Pancreas (tissue), 10 donors: ENCODE data around the gene NGRN. TPM values are rescaled to one million over a fixed set of nuclear protein-coding genes. Genes with fewer than 3 reads are reported as not detected.
A peak's percentile ranks its signal among the peaks of the same experiment; 100 is the strongest.
"Not testable (repeated sequence)": the region's sequence is repeated elsewhere in the genome, so short reads cannot be mapped to it uniquely, and the experiment has no call there.

Experiments
- ATAC-seq, 4 donors: fragments of 200-7000 bp; cut with Tn5 transposase; one replicate each; pipeline versions ENCODE4 v1.8.0 to v1.9.1; 2020; ENCODE audit warnings: mild to moderate bottlenecking in 4 of 4, moderate library complexity in 4 of 4
- DNase-seq, 6 donors: peaks; one replicate each; pipeline ENCODE4 v3.0.0-alpha.2; 2020
- FAIRE-seq: peaks from 2 replicates; lab custom pipeline; 2012; peaks lifted over from hg19 to GRCh38; lab: Jason Lieb, UNC
- H3K27ac ChIP-seq, 4 donors: fragments of 200-600 bp; sonication (generic); 1 replicate in 3 of 4; 2 replicates in 1 of 4; pipeline versions ENCODE4 v1.5.0 to v1.8.0; 2020
- H3K27me3 ChIP-seq, 4 donors: fragments of 200-600 bp; one replicate each; pipeline ENCODE4 v1.8.0; 2021
- H3K36me3 ChIP-seq, 3 donors: fragments of 200-600 bp; sonication (generic) in 1 of 3; one replicate each; pipeline versions ENCODE4 v1.5.0 to v1.8.0; 2020 to 2021
- H3K4me1 ChIP-seq, 3 donors: fragments of 200-600 bp; one replicate each; pipeline ENCODE4 v1.8.0; 2021
- H3K4me3 ChIP-seq, 4 donors: fragments of 200-600 bp; sonication (generic) in 2 of 4; one replicate each; pipeline versions ENCODE4 v1.5.0 to v1.8.0; 2020 to 2021
- H3K9me3 ChIP-seq, 4 donors: fragments of 200-600 bp; one replicate each; pipeline ENCODE4 v1.8.0; 2021
- CTCF ChIP-seq, 4 donors: fragments of 200-600 bp; sonication (generic) in 3 of 4; IDR thresholded peaks; one replicate each; pipeline versions ENCODE4 v1.5.0 to v1.8.0; 2021; ENCODE audit warnings: antibody characterized with exemption in 4 of 4
- WGBS, 2 donors: extraction: QIAGEN DNeasy Blood & Tissue Kit; methylation state at CpG; one replicate each; pipeline ENCODE4 v1.1.7; 2013; 5-methylcytosine and 5-hydroxymethylcytosine counted together
- intact Hi-C, 3 donors: fragments of 100-400 bp; cut with DNase I; formaldehyde crosslinking; loops; one replicate each; pipeline versions ENCODE4 v1.11.1 to v1.14.2; 2022
- polyA plus RNA-seq, 2 donors: library from polyadenylated mRNA; stranded (reverse); fragments of 200-250 nt; gene quantifications; one replicate each; pipeline ENCODE4 v1.2.3, GENCODE V29; 2013
- total RNA-seq, 6 donors: library from RNA; stranded (reverse); fragmentation: NEBNext Ultra II Directional in 4 of 6; extraction: Animal tissue kit (Norgen Biotek cat#: 25700) in 4 of 6; gene quantifications; one replicate each; pipeline versions ENCODE4 v1.2.1 to v1.2.4, GENCODE V29; 2021 to 2023
- donor health status: healthy with polysubstance abuse.
- donor health status: DM: no; HTN: no; CAD: no; lungs with moderate emphysema.
- donor health status: DM: no; HTN: no; CAD: no.
- donor health status: control.
- donor health status: control.
- donor health status: Bipolar disorder and iron deficiency.
- donor health status: DM: yes; HTN: yes; CAD: no.
- donor health status: DM: no; HTN: no; CAD: no.
- donor health status: DM: no; HTN: no; CAD: no.
- donor health status: DM: yes; HTN: yes; CAD: no.

Gene NGRN
- total and polyA plus RNA-seq, 8 donors: 19.3 to 46.8 (median 27.1) TPM

GRCh38 chr15:90300541-90300940, 35.1 kb downstream of the NGRN start:
- Histone ChIP-seq H3K36me3 (no peaks in the 10 kb centered on the region), H3K27me3 (no peaks in the 10 kb centered on the region), H3K9me3 (no peaks in the 10 kb centered on the region), H3K27ac (no peak overlapping the region), H3K4me1 (peaks cover 0 to 26% (median 13%) of the 10 kb centered on the region in 3 donors), H3K4me3 (no peak overlapping the region)
- 90 to 91% methylated on average over 9 of the region's 9 CpGs for WGBS, 2 donors
- DNase-seq (no peak), ATAC-seq (no peak), FAIRE-seq (no peak)
- intact Hi-C loops: no loop called here
- TF ChIP-seq CTCF (IDR thresholded peaks at IDR 0.05): no peak

DNA sequence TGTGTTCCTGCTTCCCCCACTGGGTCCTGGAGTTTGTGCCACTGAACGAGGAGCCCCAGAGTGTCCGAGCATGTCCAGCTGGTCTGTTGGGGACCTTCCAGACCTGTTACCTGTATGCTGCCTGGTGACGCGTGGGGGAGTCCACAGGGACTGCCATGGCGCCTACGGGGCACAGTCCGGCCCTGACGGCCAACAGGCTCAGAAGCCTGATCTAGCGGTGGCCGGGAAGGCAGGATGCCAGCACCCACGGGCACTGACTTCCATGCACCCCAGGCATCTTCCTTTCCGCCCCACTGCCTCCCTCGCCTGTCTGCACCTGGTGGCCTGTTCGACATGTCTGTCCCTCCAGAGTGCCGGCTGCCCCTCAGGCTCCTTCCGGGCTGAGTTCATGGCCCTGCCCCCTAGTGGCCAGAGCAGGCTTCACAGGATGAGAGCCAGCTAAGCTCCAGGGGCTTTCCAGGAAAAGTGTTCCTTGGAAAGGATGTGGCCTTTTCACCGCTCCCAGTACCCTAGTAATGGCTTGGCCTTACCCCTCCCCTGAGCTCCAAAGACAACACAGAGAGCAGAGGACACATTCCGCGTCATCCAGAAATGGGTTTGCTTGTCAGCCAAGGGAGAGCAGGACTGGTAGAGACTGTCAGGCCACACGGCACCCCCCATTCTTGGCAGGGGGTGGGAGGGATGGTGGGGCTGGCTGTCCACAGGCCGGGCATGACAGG, 35.7 kb downstream of the NGRN start:
- FAIRE-seq (no peak), ATAC-seq (peak; percentile 63 to 82 (median 74)), DNase-seq (peak in 5 of 6 donors; percentile 38 to 80 (median 71))
- WGBS, 2 donors: 73 to 77% methylated on average over 21 of the region's 21 CpGs
- Histone ChIP-seq H3K4me1 (peaks cover 0 to 23% (median 11%) of the 10 kb centered on the region in 3 donors), H3K4me3 (no peak overlapping the region), H3K36me3 (no peaks in the 10 kb centered on the region), H3K27ac (peak overlapping the region in 1 of 4 donors; percentile 33), H3K27me3 (no peaks in the 10 kb centered on the region), H3K9me3 (no peaks in the 10 kb centered on the region)
- TF ChIP-seq CTCF (IDR thresholded peaks at IDR 0.05): peak; percentile 45 to 76 (median 68)
- intact Hi-C loops: no loop called here

DNA sequence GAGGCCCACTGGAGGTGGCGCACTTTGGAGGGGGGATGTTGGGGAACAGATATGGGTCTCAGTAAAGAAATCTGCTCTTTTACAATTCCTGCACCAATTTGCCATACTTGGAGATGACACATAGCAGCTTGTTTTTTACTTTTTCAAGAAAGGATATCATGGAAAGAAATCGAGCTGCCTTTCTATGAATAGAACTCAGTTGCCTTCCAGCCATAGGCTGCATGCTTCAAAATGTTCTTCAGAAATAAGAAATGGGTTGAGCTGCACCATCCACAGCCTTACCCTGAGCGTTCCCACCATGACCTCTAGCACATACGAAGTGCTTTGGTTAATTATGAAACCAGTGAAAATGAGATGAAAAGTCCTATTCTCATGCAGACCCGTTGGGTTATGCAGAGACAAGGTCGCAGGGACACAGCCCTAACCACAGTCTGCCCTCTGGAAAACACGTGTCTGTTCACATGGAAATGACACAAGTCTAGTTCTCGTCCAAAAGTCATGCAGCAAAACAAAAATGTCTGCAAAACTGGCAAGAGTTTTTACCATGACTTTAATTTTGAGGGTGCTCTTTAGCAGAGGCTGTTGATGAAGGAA, 36.3 kb downstream of the NGRN start:
- DNase-seq (peak in 1 of 6 donors; percentile 7), FAIRE-seq (no peak), ATAC-seq (peak; percentile 62 to 86 (median 70))
- 43% methylated on average over 8 of the region's 8 CpGs for WGBS, 2 donors
- H3K4me3 ChIP-seq: no peak overlapping the region
- no peaks in the 10 kb centered on the region for H3K9me3 ChIP-seq
- no peaks in the 10 kb centered on the region for H3K27me3 ChIP-seq
- no peaks in the 10 kb centered on the region for H3K36me3 ChIP-seq
- no peak for TF ChIP-seq CTCF (IDR thresholded peaks at IDR 0.05)
- H3K4me1 ChIP-seq: peaks cover 0 to 16% (median 13%) of the 10 kb centered on the region in 3 donors
- H3K27ac ChIP-seq: peak overlapping the region in 1 of 4 donors; percentile 33
- intact Hi-C loops: no loop called here

- H3K4me3 ChIP-seq, H3K27ac ChIP-seq, H3K27me3 ChIP-seq, intact Hi-C loops, H3K36me3 ChIP-seq, ATAC-seq, H3K9me3 ChIP-seq, FAIRE-seq: not testable (repeated sequence)
- DNase-seq: peak in 1 of 6 donors; percentile 3
- peaks cover 0 to 13% (median 12%) of the 10 kb centered on the region in 3 donors for H3K4me1 ChIP-seq
- WGBS, 2 donors: 94 to 97% methylated on average over 14 of the region's 14 CpGs
Observed at GRCh38 chr15:90305355-90305754, 39.9 kb downstream of the NGRN start.

DNA sequence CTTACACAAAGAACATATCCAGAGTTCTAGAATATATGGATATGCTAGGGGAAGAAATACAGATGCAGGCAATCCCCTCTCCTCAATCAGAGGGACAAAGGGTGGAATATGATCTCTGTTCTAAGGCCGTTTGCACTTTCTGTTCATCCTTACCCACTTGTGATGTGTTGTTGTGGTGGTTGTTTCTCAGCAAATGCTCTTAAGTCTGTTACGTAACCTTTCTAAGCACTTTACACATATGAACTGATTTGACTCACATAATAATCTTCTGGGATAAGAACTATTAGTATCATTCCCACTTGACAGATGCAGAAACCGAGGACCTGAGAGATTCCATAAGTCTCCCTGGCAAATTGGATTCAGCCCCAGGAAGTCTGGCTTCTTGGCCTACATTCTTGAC, 40.5 kb downstream of the NGRN start:
- ATAC-seq: no peak
- no peaks in the 10 kb centered on the region for H3K27me3 ChIP-seq
- no peak for TF ChIP-seq CTCF (IDR thresholded peaks at IDR 0.05)
- H3K27ac ChIP-seq: peak overlapping the region in 1 of 4 donors; percentile 26
- intact Hi-C loops: no loop called here
- DNase-seq: no peak
- 79 to 86% methylated on average over 3 of the region's 3 CpGs for WGBS, 2 donors
- no peak overlapping the region for H3K4me3 ChIP-seq
- H3K4me1 ChIP-seq: peaks cover 0 to 13% (median 12%) of the 10 kb centered on the region in 3 donors
- H3K36me3 ChIP-seq: no peaks in the 10 kb centered on the region
- H3K9me3 ChIP-seq: no peaks in the 10 kb centered on the region
- no peak for FAIRE-seq
